HepG2 (cell line): Measurements from ENCODE around the gene HIPK3. TPM values are rescaled to one million over a fixed set of nuclear protein-coding genes. Genes with fewer than 3 reads are reported as not detected.

Experiments used
- ARID2 ChIP-seq: sonication (generic); formaldehyde crosslinking; IDR thresholded peaks from 2 replicates; pipeline ENCODE4 v1.8.1; 2022; ENCODE audit warnings: mild to moderate bottlenecking, missing genetic modification reagents, borderline replicate concordance
- ATF7-NPFF ChIP-seq: sonication (generic); formaldehyde crosslinking; IDR thresholded peaks from 2 replicates; pipeline ENCODE4 v1.8.1; 2023; ENCODE audit warnings: mild to moderate bottlenecking, low read depth, missing genetic modification reagents, moderate library complexity
- DNMT1 ChIP-seq: sonication (generic); formaldehyde crosslinking; IDR thresholded peaks from 2 replicates; pipeline ENCODE4 v1.5.1; 2020; ENCODE audit warnings: mild to moderate bottlenecking, missing genetic modification reagents
- EP300 ChIP-seq, 3 experiments: sonication (generic) in 1 of 3; formaldehyde crosslinking in 1 of 3; IDR thresholded peaks; 2 replicates each; pipeline versions ENCODE4 v1.5.1 to v1.6.1; 2011 to 2020; ENCODE audit warnings: low read depth in 2 of 3, low read length in 2 of 3, borderline replicate concordance in 1 of 3, improper control_type of control experiment in 1 of 3, mild to moderate bottlenecking in 1 of 3, missing genetic modification reagents in 1 of 3, moderate library complexity in 1 of 3
- KLF16 ChIP-seq, 2 experiments: sonication (generic) in 1 of 2; formaldehyde crosslinking in 1 of 2; IDR thresholded peaks; 2 replicates each; pipeline versions ENCODE4 v1.6.1 to v1.8.0; 2016 to 2023; ENCODE audit warnings: missing genetic modification reagents in 2 of 2, missing compliant biosample characterization in 1 of 2
- NBN ChIP-seq: fragments of 450-650 bp; conservative IDR thresholded peaks from 2 replicates; pipeline ENCODE4 v1.6.1; 2017
- PATZ1 ChIP-seq: sonication (generic); formaldehyde crosslinking; IDR thresholded peaks from 2 replicates; pipeline ENCODE4 v1.4.0; 2020; ENCODE audit warnings: missing genetic modification reagents
- RBFOX2 ChIP-seq: fragments of 200-400 bp; formaldehyde crosslinking; IDR thresholded peaks from 2 replicates; pipeline ENCODE4 v1.6.1; 2017; ENCODE audit warnings: low read depth, mild to moderate bottlenecking, low read length
- SKIL ChIP-seq: sonication (generic); formaldehyde crosslinking; IDR thresholded peaks from 2 replicates; pipeline ENCODE4 v1.8.0; 2022; ENCODE audit warnings: missing genetic modification reagents, mild to moderate bottlenecking, moderate library complexity, borderline replicate concordance
- TEAD3 ChIP-seq: optimal IDR thresholded peaks from 2 replicates; pipeline ENCODE3; 2016; ENCODE audit warnings: borderline replicate concordance
- ZBTB26 ChIP-seq: IDR thresholded peaks from 2 replicates; pipeline ENCODE4 v1.6.1; 2016; ENCODE audit warnings: missing compliant biosample characterization, missing genetic modification reagents, borderline replicate concordance
- ZBTB4 ChIP-seq: sonication (generic); formaldehyde crosslinking; IDR thresholded peaks from 2 replicates; pipeline ENCODE4 v1.4.0; 2020; ENCODE audit warnings: missing genetic modification reagents, mild to moderate bottlenecking, borderline replicate concordance
- ZFX ChIP-seq: sonication (generic); formaldehyde crosslinking; IDR thresholded peaks from 2 replicates; pipeline ENCODE4 v1.4.0; 2020; ENCODE audit warnings: mild to moderate bottlenecking, low read depth, missing genetic modification reagents, moderate library complexity
- ZNF547 ChIP-seq: sonication (generic); formaldehyde crosslinking; IDR thresholded peaks from 2 replicates; pipeline ENCODE4 v1.5.1; 2020; ENCODE audit warnings: mild to moderate bottlenecking, missing genetic modification reagents
- ZSCAN29 ChIP-seq: sonication (generic); formaldehyde crosslinking; conservative IDR thresholded peaks from 2 replicates; pipeline ENCODE4 v1.4.0; 2020; ENCODE audit warnings: mild to moderate bottlenecking, missing genetic modification reagents
- polyA plus RNA-seq, 8 experiments: library from polyadenylated mRNA; depleted of rRNA in 3 of 8; stranded (reverse) in 7 of 8; unstranded in 1 of 8; fragments of >200 nt; fragmentation: Illumina TruSeq in 4 of 8; extraction: Trizol in 4 of 8; gene quantifications; 2 replicates each; pipeline versions ENCODE4 v1.2.1 to v1.2.3, GENCODE V29; 2011 to 2016; ENCODE audit warnings: low read depth in 4 of 8, missing spikeins in 1 of 8, mixed read lengths in 1 of 8; ENCODE audit not compliant: insufficient read depth in 1 of 8
- total RNA-seq, 5 experiments: library from RNA; depleted of rRNA; stranded (reverse); fragments of >200 nt; fragmentation: Illumina TruSeq; extraction: Trizol; gene quantifications; 2 replicates each; pipeline ENCODE4 v1.2.3, GENCODE V29; 2016; ENCODE audit warnings: low read depth in 1 of 5
- TF ChIP-seq, protein P1 (sequence below): sonication (generic); formaldehyde crosslinking; IDR thresholded peaks from 2 replicates; pipeline ENCODE4 v1.8.1; 2023; ENCODE audit warnings: mild to moderate bottlenecking, missing genetic modification reagents
- TF ChIP-seq, protein P2 (sequence below): sonication (generic); formaldehyde crosslinking; IDR thresholded peaks from 2 replicates; pipeline ENCODE4 v1.8.0; 2022; ENCODE audit warnings: mild to moderate bottlenecking, missing genetic modification reagents, moderate library complexity

HIPK3 gene
- total and polyA plus RNA-seq, 2 of the 13 experiments (the other 11 are each of a cell fraction or from before 2014, with no cell fraction given): 20.5 to 44.3 TPM

DNA sequence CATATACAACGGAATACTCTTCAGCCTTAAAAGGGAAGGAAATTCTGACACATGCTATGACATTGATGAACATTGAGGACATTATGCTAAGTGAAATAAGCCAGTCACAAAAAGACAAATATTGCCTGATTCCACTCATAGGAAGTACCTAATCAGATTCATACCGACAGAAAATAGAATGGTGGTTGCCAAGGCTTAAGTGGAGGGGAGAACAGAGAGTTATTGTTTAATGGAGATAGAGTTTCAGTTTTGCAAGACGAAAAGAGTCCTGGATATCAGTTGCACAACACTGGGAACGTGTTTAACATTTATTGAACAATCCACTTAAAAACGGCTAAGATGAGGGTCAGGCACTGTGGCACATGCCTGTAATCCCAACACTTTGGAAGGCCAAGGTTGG lies 45.6 kb upstream of the HIPK3 start (continued):
- peak; percentile 33; the same call in 1 of the 2 replicates for TF ChIP-seq PATZ1
- TF ChIP-seq, protein P1, sequence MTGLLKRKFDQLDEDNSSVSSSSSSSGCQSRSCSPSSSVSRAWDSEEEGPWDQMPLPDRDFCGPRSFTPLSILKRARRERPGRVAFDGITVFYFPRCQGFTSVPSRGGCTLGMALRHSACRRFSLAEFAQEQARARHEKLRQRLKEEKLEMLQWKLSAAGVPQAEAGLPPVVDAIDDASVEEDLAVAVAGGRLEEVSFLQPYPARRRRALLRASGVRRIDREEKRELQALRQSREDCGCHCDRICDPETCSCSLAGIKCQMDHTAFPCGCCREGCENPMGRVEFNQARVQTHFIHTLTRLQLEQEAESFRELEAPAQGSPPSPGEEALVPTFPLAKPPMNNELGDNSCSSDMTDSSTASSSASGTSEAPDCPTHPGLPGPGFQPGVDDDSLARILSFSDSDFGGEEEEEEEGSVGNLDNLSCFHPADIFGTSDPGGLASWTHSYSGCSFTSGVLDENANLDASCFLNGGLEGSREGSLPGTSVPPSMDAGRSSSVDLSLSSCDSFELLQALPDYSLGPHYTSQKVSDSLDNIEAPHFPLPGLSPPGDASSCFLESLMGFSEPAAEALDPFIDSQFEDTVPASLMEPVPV (CRISPR knock-in tag): no peak
- TF ChIP-seq, protein P2, sequence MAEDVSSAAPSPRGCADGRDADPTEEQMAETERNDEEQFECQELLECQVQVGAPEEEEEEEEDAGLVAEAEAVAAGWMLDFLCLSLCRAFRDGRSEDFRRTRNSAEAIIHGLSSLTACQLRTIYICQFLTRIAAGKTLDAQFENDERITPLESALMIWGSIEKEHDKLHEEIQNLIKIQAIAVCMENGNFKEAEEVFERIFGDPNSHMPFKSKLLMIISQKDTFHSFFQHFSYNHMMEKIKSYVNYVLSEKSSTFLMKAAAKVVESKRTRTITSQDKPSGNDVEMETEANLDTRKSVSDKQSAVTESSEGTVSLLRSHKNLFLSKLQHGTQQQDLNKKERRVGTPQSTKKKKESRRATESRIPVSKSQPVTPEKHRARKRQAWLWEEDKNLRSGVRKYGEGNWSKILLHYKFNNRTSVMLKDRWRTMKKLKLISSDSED (CRISPR knock-in tag): no peak
- no peak for TF ChIP-seq ATF7-NPFF (CRISPR knock-in tag)
- no peak for TF ChIP-seq ZFX (CRISPR knock-in tag)
- peak; percentile 45 to 54; a peak in 2 of 4 replicates for TF ChIP-seq EP300 (IDR thresholded peaks at IDR 0.05; ENCODE audit: low read depth in 2 of 2, low read length in 2 of 2)
- TF ChIP-seq EP300 (CRISPR knock-in tag; IDR thresholded peaks at IDR 0.05; ENCODE audit: borderline replicate concordance): no peak
- TF ChIP-seq ARID2 (CRISPR knock-in tag): no peak
- TF ChIP-seq NBN: no peak
- TF ChIP-seq TEAD3 (CRISPR knock-in tag): peak; percentile 54
- no peak for TF ChIP-seq RBFOX2
- no peak for TF ChIP-seq ZNF547
- no peak for TF ChIP-seq ZSCAN29
- TF ChIP-seq ZBTB26: no peak
- TF ChIP-seq KLF16 (CRISPR knock-in tag; IDR thresholded peaks at IDR 0.05): peak in 1 of 2 experiments; percentile 29; a peak in 1 of 4 replicates
- TF ChIP-seq DNMT1: no peak
- no peak for TF ChIP-seq ZBTB4
- TF ChIP-seq SKIL (CRISPR knock-in tag): no peak
